HUES64 (cell line): ENCODE data around the gene ERC1.
A peak's percentile ranks its signal among the peaks of the same experiment; 100 is the strongest.
"Not testable (repeated sequence)": the region's sequence is repeated elsewhere in the genome, so short reads cannot be mapped to it uniquely, and the experiment has no call there.

ENCODE experiments used
- H3K27ac ChIP-seq: 2 replicates; pipeline ENCODE4 v1.7.0; 2013; ENCODE audit warnings: low read depth, low read length, inconsistent platforms
- H3K27me3 ChIP-seq: 2 replicates; pipeline ENCODE4 v1.6.1; 2013; ENCODE audit warnings: mild to moderate bottlenecking, low read length; ENCODE audit not compliant: insufficient read depth
- H3K36me3 ChIP-seq: 2 replicates; pipeline ENCODE4 v1.6.1; 2013; ENCODE audit warnings: mild to moderate bottlenecking, low read length; ENCODE audit not compliant: insufficient read depth
- H3K4me1 ChIP-seq: 2 replicates; pipeline ENCODE4 v1.6.1; 2013; ENCODE audit warnings: mild to moderate bottlenecking, low read length, moderate library complexity; ENCODE audit not compliant: insufficient read depth
- H3K4me3 ChIP-seq: 2 replicates; pipeline ENCODE4 v1.5.1; 2013; ENCODE audit warnings: mild to moderate bottlenecking, low read length, moderate library complexity
- H3K9ac ChIP-seq: 2 replicates; pipeline ENCODE4 v1.6.1; 2013; ENCODE audit warnings: mild to moderate bottlenecking, low read depth, low read length
- H3K9me3 ChIP-seq: 2 replicates; pipeline ENCODE4 v1.6.1; 2013; ENCODE audit warnings: low read depth, low read length; ENCODE audit not compliant: insufficient read depth
- WGBS: fragments of 150-250, 120-280 bp; methylation state at CpG from one replicate; pipeline ENCODE4 v1.1.7; 2013; ENCODE audit warnings: missing lambda C conversion rate; 5-methylcytosine and 5-hydroxymethylcytosine counted together

ERC1 gene

GRCh38 chr12:1078002-1078401 is 87.0 kb downstream of the ERC1 start:
- Histone ChIP-seq H3K36me3 (no peaks in the 10 kb centered on the region), H3K9me3 (no peaks in the 10 kb centered on the region), H3K4me1 (peaks cover 11% of the 10 kb centered on the region), H3K27ac (no peak overlapping the region), H3K27me3 (no peaks in the 10 kb centered on the region), H3K4me3 (no peak overlapping the region), H3K9ac (no peak overlapping the region)
- 95% methylated on average over 2 of the region's 3 CpGs for WGBS

GRCh38 chr12:1080520-1081223 is 89.6 kb downstream of the ERC1 start:
- 88% methylated on average over 10 of the region's 11 CpGs for WGBS
- Histone ChIP-seq H3K36me3 (no peaks in the 10 kb centered on the region), H3K27me3 (no peaks in the 10 kb centered on the region)

DNA sequence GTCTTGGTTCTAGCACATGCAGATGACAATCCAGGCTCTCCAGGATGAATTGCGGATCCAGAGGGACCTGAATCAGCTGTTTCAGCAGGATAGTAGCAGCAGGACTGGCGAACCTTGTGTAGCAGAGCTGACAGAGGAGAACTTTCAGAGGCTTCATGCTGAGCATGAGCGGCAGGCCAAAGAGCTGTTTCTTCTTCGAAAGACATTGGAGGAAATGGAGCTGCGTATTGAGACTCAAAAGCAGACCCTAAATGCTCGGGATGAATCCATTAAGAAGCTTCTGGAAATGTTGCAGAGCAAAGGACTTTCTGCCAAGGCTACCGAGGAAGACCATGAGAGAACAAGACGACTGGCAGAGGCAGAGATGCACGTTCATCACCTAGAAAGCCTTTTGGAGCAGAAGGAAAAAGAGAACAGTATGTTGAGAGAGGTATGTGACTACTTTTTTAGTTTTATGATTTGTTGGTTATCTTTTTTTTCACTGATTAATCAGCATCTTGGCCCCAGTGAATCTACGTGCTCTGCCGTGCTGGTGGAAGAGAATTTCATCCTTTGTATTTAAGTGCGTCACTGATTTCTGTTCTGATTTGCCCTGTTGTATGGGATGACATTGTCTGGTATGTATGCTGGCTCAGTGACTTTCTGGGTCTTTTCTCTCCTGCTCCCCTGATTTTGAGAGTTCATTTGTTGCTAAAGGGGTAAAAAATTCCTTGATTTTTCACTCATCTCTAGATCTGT is 92.3 kb downstream of the ERC1 start:
- whole genome bisulfite sequencing = 42% methylated on average over 12 of the region's 12 CpGs
- Histone ChIP-seq H3K27me3 (no peaks in the 10 kb centered on the region), H3K9ac (no peak overlapping the region), H3K4me3 (no peak overlapping the region), H3K9me3 (no peaks in the 10 kb centered on the region), H3K27ac (peak overlapping the region; percentile 62; the same call in 1 of the 2 replicates), H3K36me3 (no peaks in the 10 kb centered on the region), H3K4me1 (peaks cover 21% of the 10 kb centered on the region)

More at GRCh38 chr12:1080520-1081223, 89.6 kb downstream of the ERC1 start:
- Histone ChIP-seq H3K4me1 (peaks cover 21% of the 10 kb centered on the region), H3K27ac (no peak overlapping the region), H3K9me3 (no peaks in the 10 kb centered on the region), H3K4me3 (no peak overlapping the region), H3K9ac (no peak overlapping the region)

DNA sequence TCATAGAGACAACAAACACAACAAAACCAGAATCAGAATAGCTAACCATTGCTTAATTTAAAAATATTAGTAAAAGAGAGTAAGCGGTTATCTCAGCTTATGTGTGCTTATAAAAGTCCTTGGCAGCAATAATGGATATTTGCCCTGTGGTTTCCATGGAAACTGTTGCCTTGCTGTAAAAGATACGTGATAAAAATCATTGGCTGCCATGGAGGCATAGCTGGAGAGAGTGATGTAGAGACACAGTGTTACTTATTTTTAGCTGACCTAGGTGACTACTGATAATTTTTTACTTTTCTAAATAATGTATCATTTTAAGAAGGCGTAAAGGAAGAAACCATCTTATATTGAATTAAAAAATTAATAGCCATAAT is 92.9 kb downstream of the ERC1 start:
- peaks cover 21% of the 10 kb centered on the region for H3K4me1 ChIP-seq
- no peak overlapping the region for H3K9ac ChIP-seq
- H3K27me3 ChIP-seq = no peaks in the 10 kb centered on the region
- no peaks in the 10 kb centered on the region for H3K36me3 ChIP-seq
- WGBS = 86% methylated on average over 2 of the region's 3 CpGs
- H3K9me3 ChIP-seq = no peaks in the 10 kb centered on the region
- H3K27ac ChIP-seq = no peak overlapping the region; the same call in 1 of the 2 replicates
- no peak overlapping the region for H3K4me3 ChIP-seq

DNA sequence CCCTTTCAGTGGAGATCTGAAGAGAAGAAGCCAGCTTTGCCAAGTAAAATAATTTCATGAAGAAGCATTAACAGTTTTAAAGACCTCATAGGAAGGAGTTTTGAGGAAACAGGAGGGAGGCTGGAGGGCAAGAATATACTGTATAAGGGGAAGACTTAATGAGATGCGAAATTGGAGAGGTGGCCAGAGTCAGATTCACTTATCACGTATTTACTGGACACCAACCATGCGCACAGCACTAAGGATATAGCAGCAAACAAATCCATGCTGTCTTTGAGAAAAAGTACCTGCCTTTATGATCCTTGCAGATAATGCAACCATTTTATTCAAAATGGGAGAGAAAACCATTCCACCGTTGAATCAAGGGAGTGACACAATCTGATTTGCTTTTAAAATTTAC is 100.3 kb downstream of the ERC1 start:
- Histone ChIP-seq H3K36me3 (no peaks in the 10 kb centered on the region), H3K27me3 (no peaks in the 10 kb centered on the region), H3K9ac (no peak overlapping the region), H3K27ac (no peak overlapping the region; the same call in 1 of the 2 replicates), H3K4me1 (no peaks in the 10 kb centered on the region), H3K4me3 (no peak overlapping the region), H3K9me3 (no peaks in the 10 kb centered on the region)
- WGBS = 89% methylated on average over 4 of the region's 4 CpGs

DNA sequence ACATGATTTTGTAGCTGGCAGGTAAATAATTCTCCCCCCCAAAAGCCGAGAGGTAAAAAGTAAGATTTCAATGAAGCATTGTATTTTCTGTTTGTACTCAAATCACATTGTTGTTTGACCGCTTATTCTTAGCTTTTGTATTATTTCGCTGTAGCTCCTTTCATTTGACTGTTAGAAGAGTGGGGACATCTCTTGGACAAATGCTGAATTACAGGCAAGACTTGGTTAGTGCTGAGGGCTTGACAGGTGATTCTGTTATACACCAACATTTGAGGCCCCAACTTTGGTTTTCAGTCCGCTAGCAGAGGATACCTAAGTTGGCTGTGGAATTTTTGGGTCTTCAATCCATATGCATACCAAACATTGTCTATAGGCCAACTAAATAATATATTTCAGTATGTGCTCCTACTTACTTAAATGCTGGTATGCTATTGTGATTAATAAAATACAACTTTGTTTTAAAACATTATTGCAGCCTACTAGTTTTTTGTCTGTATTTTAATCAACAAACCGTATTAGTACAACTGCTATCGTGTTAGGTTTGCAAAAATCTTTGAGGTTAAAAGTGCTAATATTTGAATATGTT is 102.2 kb downstream of the ERC1 start:
- H3K27ac ChIP-seq = no peak overlapping the region
- no peak overlapping the region for H3K4me3 ChIP-seq
- no peak overlapping the region for H3K9ac ChIP-seq
- H3K27me3 ChIP-seq = no peaks in the 10 kb centered on the region
- H3K4me1 ChIP-seq = no peaks in the 10 kb centered on the region
- no peaks in the 10 kb centered on the region for H3K36me3 ChIP-seq
- H3K9me3 ChIP-seq = no peaks in the 10 kb centered on the region
- WGBS = 39% methylated on average over 6 of the region's 6 CpGs

GRCh38 chr12:1094714-1095113 is 103.7 kb downstream of the ERC1 start:
- Histone ChIP-seq H3K27me3 (no peaks in the 10 kb centered on the region), H3K4me1 (no peaks in the 10 kb centered on the region), H3K27ac (no peak overlapping the region), H3K9me3 (no peaks in the 10 kb centered on the region), H3K9ac (no peak overlapping the region), H3K4me3 (no peak overlapping the region), H3K36me3 (no peaks in the 10 kb centered on the region)
- WGBS = 93% methylated on average over 2 of the region's 3 CpGs

GRCh38 chr12:1099158-1099557 is 108.1 kb downstream of the ERC1 start:
- Histone ChIP-seq H3K9me3 (no peaks in the 10 kb centered on the region), H3K4me3 (no peak overlapping the region), H3K9ac (no peak overlapping the region), H3K27me3 (no peaks in the 10 kb centered on the region), H3K36me3 (no peaks in the 10 kb centered on the region), H3K4me1 (peaks cover 16% of the 10 kb centered on the region), H3K27ac (no peak overlapping the region)
- WGBS = 94% methylated on average over 1 of the region's 2 CpGs

GRCh38 chr12:1099618-1100017 is 108.6 kb downstream of the ERC1 start:
- H3K9me3 ChIP-seq, H3K36me3 ChIP-seq, H3K27me3 ChIP-seq, H3K4me3 ChIP-seq, H3K9ac ChIP-seq, H3K27ac ChIP-seq: not testable (repeated sequence)
- H3K4me1 ChIP-seq = peaks cover 16% of the 10 kb centered on the region
- 97% methylated on average over 2 of the region's 2 CpGs for WGBS

DNA sequence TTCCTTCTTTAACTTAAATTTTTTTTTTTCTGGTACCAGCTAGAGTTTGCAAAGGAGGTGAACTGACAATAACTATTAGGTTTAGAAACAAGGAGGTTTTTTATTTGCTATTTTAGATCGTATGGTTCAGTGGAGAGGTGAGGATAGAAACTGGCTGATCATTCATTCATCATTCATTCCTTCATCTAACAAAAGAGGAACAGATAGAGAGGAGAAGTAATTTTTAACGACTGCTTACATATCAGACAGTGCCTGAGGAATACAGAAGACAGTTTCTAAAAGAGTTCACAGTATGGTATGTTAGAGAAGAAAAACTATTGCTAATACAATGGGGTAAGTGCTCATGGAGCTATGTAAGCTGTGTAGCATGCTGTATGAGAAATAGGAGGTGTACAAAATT is 111.1 kb downstream of the ERC1 start:
- Histone ChIP-seq H3K27ac (no peak overlapping the region), H3K4me3 (no peak overlapping the region), H3K36me3 (no peaks in the 10 kb centered on the region), H3K9me3 (no peaks in the 10 kb centered on the region), H3K27me3 (no peaks in the 10 kb centered on the region), H3K9ac (no peak overlapping the region), H3K4me1 (peaks cover 16% of the 10 kb centered on the region)
- WGBS = 87% methylated on average over 2 of the region's 2 CpGs

- Histone ChIP-seq H3K36me3 (no peaks in the 10 kb centered on the region), H3K27me3 (no peaks in the 10 kb centered on the region)
- 88% methylated on average over 10 of the region's 10 CpGs for WGBS
Measured at GRCh38 chr12:1102791-1103450, 111.9 kb downstream of the ERC1 start.

More at GRCh38 chr12:1102791-1103450, 111.9 kb downstream of the ERC1 start:
- Histone ChIP-seq H3K4me3 (no peak overlapping the region), H3K9ac (no peak overlapping the region), H3K4me1 (peaks cover 16% of the 10 kb centered on the region), H3K27ac (no peak overlapping the region), H3K9me3 (no peaks in the 10 kb centered on the region)
